Endothelial cell of umbilical vein (primary cell): ENCODE measurements around the gene MN1. TPM values are rescaled to one million over a fixed set of nuclear protein-coding genes. Genes with fewer than 3 reads are reported as not detected.

Experiments
- BruUV-seq: library from RNA; stranded (reverse); fragments of 400-500 nt; replicated peaks from 2 replicates; lab custom pipeline; 2021; lab: Mats Ljungman, UMichigan
- CTCF ChIA-PET: fragments of 300-600, 350-600 bp; sonication (Branson Sonifier 250); formaldehyde crosslinking; loops from one replicate; lab custom pipeline; 2021; ENCODE audit warnings: antibody characterized with exemption, inconsistent platforms; lab: Charles Lee
- POLR2A ChIA-PET: fragments of 300-600, 350-600 bp; sonication (Branson Sonifier 250); formaldehyde crosslinking; loops from one replicate; lab custom pipeline; 2021; ENCODE audit warnings: antibody characterized with exemption, inconsistent platforms; lab: Charles Lee
- DNase-seq: peaks from one replicate; pipeline ENCODE4 v3.0.0-alpha.2; 2011; ENCODE audit warnings: low read depth, low spot score
- FAIRE-seq: peaks from 2 replicates; lab custom pipeline; 2011; peaks lifted over from hg19 to GRCh38; lab: Jason Lieb, UNC
- H2AFZ ChIP-seq: 2 replicates; pipeline ENCODE4 v1.6.0; 2012; ENCODE audit warnings: low read depth, low read length, control low read depth, inconsistent platforms
- H3K27ac ChIP-seq: 2 replicates; pipeline ENCODE4 v1.5.1; 2011; ENCODE audit warnings: low read depth, mild to moderate bottlenecking, control low read depth, low read length, moderate library complexity; ENCODE audit not compliant: insufficient read depth
- H3K27me3 ChIP-seq, 2 experiments: 2 replicates each; pipeline versions ENCODE4 v1.6.0 to v1.6.1; 2011; ENCODE audit warnings: low read length in 2 of 2, mixed read lengths in 1 of 2; ENCODE audit not compliant: control insufficient read depth in 2 of 2, insufficient read depth in 2 of 2
- H3K36me3 ChIP-seq, 2 experiments: 2 replicates in 1 of 2; 3 replicates in 1 of 2; pipeline ENCODE4 v1.5.1; 2011; ENCODE audit warnings: low read length in 2 of 2, mild to moderate bottlenecking in 1 of 2, moderate library complexity in 1 of 2; ENCODE audit not compliant: control insufficient read depth in 2 of 2, insufficient read depth in 2 of 2; ENCODE audit errors: extremely low read depth in 1 of 2
- H3K4me1 ChIP-seq: 3 replicates; pipeline ENCODE4 v1.5.1; 2011; ENCODE audit warnings: mild to moderate bottlenecking, low read length; ENCODE audit not compliant: control insufficient read depth, insufficient read depth; ENCODE audit errors: extremely low read depth
- H3K4me2 ChIP-seq: 2 replicates; pipeline ENCODE4 v1.6.1; 2011; ENCODE audit warnings: low read length, control low read depth, mixed read lengths; ENCODE audit not compliant: insufficient read depth
- H3K4me3 ChIP-seq, 3 experiments: fragments of 200-600 bp in 1 of 3; sonication (generic), shearing (Covaris generic) in 1 of 3; replicated peaks in 1 of 3; 2 replicates each; pipeline ENCODE4 v1.5.1; 2011 to 2016; ENCODE audit warnings: control low read depth in 3 of 3, low read length in 3 of 3, mild to moderate bottlenecking in 2 of 3, inconsistent platforms in 1 of 3, low read depth in 1 of 3, moderate library complexity in 1 of 3; ENCODE audit not compliant: insufficient read depth in 1 of 3
- H3K79me2 ChIP-seq: 2 replicates; pipeline ENCODE4 v1.6.0; 2012; ENCODE audit warnings: low read length, inconsistent platforms; ENCODE audit not compliant: control insufficient read depth, insufficient read depth
- H3K9ac ChIP-seq: replicated peaks from 2 replicates; pipeline ENCODE3; 2011; ENCODE audit warnings: low read length, control low read depth; ENCODE audit not compliant: insufficient read depth; ENCODE audit errors: extremely low read depth
- H3K9me1 ChIP-seq: replicated peaks from 3 replicates; pipeline ENCODE4 v1.6.0; 2011; ENCODE audit warnings: mild to moderate bottlenecking, low read length; ENCODE audit not compliant: control insufficient read depth, insufficient read depth; ENCODE audit errors: extremely low read depth
- H3K9me3 ChIP-seq: replicated peaks from 2 replicates; pipeline ENCODE4 v1.5.1; 2012; ENCODE audit warnings: low read length, inconsistent platforms; ENCODE audit not compliant: control insufficient read depth, insufficient read depth
- H4K20me1 ChIP-seq: replicated peaks from 2 replicates; pipeline ENCODE3; 2011; ENCODE audit warnings: mild to moderate bottlenecking, low read length; ENCODE audit not compliant: control insufficient read depth, insufficient read depth; ENCODE audit errors: extremely low read depth
- EZH2 ChIP-seq: IDR thresholded peaks from 2 replicates; pipeline ENCODE4 v1.6.1; 2012; ENCODE audit warnings: borderline replicate concordance, low read depth, mild to moderate bottlenecking, moderate library complexity, low read length, inconsistent platforms; ENCODE audit not compliant: severe bottlenecking
- FOS ChIP-seq: IDR thresholded peaks from 2 replicates; pipeline ENCODE4 v1.6.1; 2011; ENCODE audit warnings: mild to moderate bottlenecking, low read length, moderate library complexity, borderline replicate concordance; ENCODE audit not compliant: insufficient read depth
- JUN ChIP-seq: IDR thresholded peaks from 2 replicates; pipeline ENCODE4 v1.6.1; 2011; ENCODE audit warnings: borderline replicate concordance, low read depth; ENCODE audit not compliant: insufficient read length, insufficient read depth
- POLR2AphosphoS5 ChIP-seq: IDR thresholded peaks from 2 replicates; pipeline ENCODE4 v1.6.1; 2012; ENCODE audit warnings: low read depth, mild to moderate bottlenecking, control low read depth, low read length, moderate library complexity; ENCODE audit not compliant: insufficient read depth
- dilution Hi-C: fragments of 300-500 bp; cut with MboI; formaldehyde crosslinking; loops from one replicate; pipeline ENCODE4 v1.15.0; 2019; ENCODE audit warnings: low sequenced_read_pairs; ENCODE audit not compliant: extremely low pct_ligation_motif_present
- intact Hi-C: fragments of 100-400 bp; cut with micrococcal nuclease; formaldehyde crosslinking; loops from one replicate; pipeline ENCODE4 v1.10.0; 2022
- polyA plus RNA-seq, 4 experiments: library from polyadenylated mRNA; depleted of rRNA in 3 of 4; stranded (reverse) in 3 of 4; unstranded in 1 of 4; fragments of >200 nt; gene quantifications; 2 replicates each; pipeline versions ENCODE4 v1.2.1 to v1.2.3, GENCODE V29; 2011 to 2012; ENCODE audit warnings: missing spikeins in 1 of 4
- total RNA-seq: library from RNA; stranded (reverse); gene quantifications from 2 replicates; pipeline ENCODE4 v1.2.3, GENCODE V29; 2021
- TF ChIP-seq, protein P1 (sequence below): IDR thresholded peaks from 2 replicates; pipeline ENCODE4 v1.6.1; 2011; ENCODE audit not compliant: insufficient read depth, insufficient read length

MN1 gene
- total and polyA plus RNA-seq, 2 donors (not counting 3 experiments of a cell fraction or from before 2014, with no cell fraction given), result 3.8 to 5.2 TPM

DNA sequence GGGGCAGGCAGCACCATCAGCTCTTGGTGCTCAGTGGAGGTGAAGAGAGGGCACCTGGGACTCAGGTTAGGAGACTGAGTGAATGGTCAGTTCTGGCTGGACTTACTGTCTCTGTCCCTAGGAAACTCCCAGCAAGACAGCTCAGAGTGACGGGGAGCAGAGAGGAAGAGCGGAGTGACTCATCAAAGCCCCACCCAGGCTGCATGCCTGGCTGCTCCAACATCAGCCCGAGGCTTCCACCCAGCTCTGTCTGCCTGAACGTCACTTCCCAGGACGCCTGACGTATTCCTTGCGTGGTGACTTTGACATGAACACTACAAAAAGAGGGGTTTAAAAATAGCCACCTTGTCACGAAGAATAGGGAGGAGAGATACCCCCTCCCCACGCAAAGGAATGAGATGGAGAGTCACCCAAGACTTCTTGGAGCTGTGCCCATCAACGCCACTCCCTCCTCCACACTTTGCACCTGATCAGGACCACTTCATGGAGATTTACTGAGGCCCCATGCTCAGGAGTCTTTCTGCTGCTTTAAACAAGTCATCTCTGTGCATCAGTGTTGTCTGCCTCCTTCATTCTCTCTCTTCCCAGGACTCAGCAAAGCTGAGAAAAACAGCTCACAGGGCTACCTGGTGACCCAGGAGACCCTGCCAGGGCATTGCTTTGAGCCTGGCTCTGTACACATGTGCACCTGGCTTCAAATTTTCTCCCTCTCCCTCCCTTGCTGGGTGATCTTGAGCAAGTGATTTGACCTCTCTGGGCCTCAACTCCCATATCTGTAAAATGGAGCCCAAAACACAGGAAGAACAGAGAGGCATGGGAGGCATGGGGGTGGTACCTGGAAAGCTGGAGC lies 83.1 kb downstream of the MN1 start:
- H3K79me2 ChIP-seq, result no peaks in the 10 kb centered on the region
- peak; percentile 93 for TF ChIP-seq FOS
- peak; percentile 64 for TF ChIP-seq JUN
- TF ChIP-seq, protein P1, sequence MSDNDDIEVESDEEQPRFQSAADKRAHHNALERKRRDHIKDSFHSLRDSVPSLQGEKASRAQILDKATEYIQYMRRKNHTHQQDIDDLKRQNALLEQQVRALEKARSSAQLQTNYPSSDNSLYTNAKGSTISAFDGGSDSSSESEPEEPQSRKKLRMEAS, result no peak
- peak; percentile 25 for TF ChIP-seq POLR2AphosphoS5
- TF ChIP-seq EZH2, result no peak
- intact Hi-C loops, result no loop called here
- H3K4me3 ChIP-seq, result no peak overlapping the region
- dilution Hi-C loops, result no loop called here
- H4K20me1 ChIP-seq, result no peaks in the 10 kb centered on the region
- no peaks in the 10 kb centered on the region for H3K36me3 ChIP-seq
- ChIA-PET CTCF (interaction anchor here (0.6 to 0.9 kb wide), 2 partner anchors 35 to 102 kb away, joined by 3 to 4 read pairs; no protein-coding TSS in a partner anchor), POLR2A (no interaction called here)
- DNase-seq (peak; percentile 78), FAIRE-seq (peak; percentile 90)
- no TSS peak for BruUV-seq
- peak overlapping the region; percentile 57 for H2AFZ ChIP-seq
- no peaks in the 10 kb centered on the region for H3K27me3 ChIP-seq
- peak overlapping the region; percentile 36 for H3K27ac ChIP-seq
- no peak overlapping the region for H3K9ac ChIP-seq
- peak overlapping the region; percentile 6 for H3K4me2 ChIP-seq
- peaks cover 11% of the 10 kb centered on the region for H3K4me1 ChIP-seq
- no peaks in the 10 kb centered on the region for H3K9me1 ChIP-seq
- no peaks in the 10 kb centered on the region for H3K9me3 ChIP-seq

DNA sequence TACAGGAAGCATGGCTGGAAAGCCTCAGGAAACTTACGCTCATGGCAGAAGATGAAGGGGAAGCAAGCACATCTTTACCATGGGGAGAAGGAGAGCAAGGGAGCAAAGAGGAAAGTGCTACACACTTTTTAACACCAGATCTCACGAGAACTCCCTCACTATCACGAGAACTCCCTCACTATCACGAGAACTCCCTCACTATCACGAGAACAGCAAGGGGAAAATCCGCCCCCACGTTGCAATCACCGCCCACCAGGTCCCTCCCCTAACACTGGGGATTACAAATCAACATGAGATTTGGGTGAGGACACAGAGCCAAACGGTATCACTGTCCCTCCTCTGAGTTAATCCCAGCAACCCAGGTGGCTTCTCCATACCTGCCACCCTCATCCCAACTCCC lies 84.5 kb downstream of the MN1 start:
- Histone ChIP-seq H3K27ac (no peak overlapping the region), H3K27me3 (no peaks in the 10 kb centered on the region), H3K9me1 (no peaks in the 10 kb centered on the region), H3K79me2 (no peaks in the 10 kb centered on the region), H3K36me3 (no peaks in the 10 kb centered on the region), H3K9ac (no peak overlapping the region), H3K4me1 (peaks cover 11% of the 10 kb centered on the region), H3K4me2 (no peak overlapping the region), H3K9me3 (no peaks in the 10 kb centered on the region), H3K4me3 (no peak overlapping the region), H4K20me1 (no peaks in the 10 kb centered on the region), H2AFZ (no peak overlapping the region)
- POLR2A ChIA-PET, result no interaction called here
- no peak for DNase-seq
- intact Hi-C loops, result no loop called here
- no peak for FAIRE-seq
- dilution Hi-C loops, result no loop called here
- no peak for TF ChIP-seq EZH2
- TF ChIP-seq JUN, result no peak
- CTCF ChIA-PET, result no interaction called here
- no TSS peak for BruUV-seq
